Urinary bladder (tissue), 4 donors: Measurements from ENCODE around the gene ARHGAP28. TPM values are rescaled to one million over a fixed set of nuclear protein-coding genes. Genes with fewer than 3 reads are reported as not detected.
"Not testable (repeated sequence)": the region's sequence is repeated elsewhere in the genome, so short reads cannot be mapped to it uniquely, and the experiment has no call there.

Experiments used
- DNase-seq: peaks from one replicate; pipeline ENCODE4 v3.0.0-alpha.2; 2015; ENCODE audit errors: extremely low spot score
- H3K27ac ChIP-seq: one replicate; pipeline ENCODE4 v1.5.1; 2013; ENCODE audit warnings: low read depth, mild to moderate bottlenecking, moderate library complexity
- H3K36me3 ChIP-seq: one replicate; pipeline ENCODE4 v1.6.1; 2013; ENCODE audit warnings: mild to moderate bottlenecking, moderate library complexity; ENCODE audit not compliant: insufficient read depth
- H3K4me1 ChIP-seq: one replicate; pipeline ENCODE4 v1.6.1; 2013; ENCODE audit warnings: mild to moderate bottlenecking, moderate library complexity; ENCODE audit not compliant: insufficient read depth
- H3K4me3 ChIP-seq: one replicate; pipeline ENCODE4 v1.5.1; 2013; ENCODE audit warnings: low read depth, low read length
- WGBS: extraction: QIAGEN DNeasy Blood & Tissue Kit; methylation state at CpG from one replicate; pipeline ENCODE4 v1.1.7; 2013; 5-methylcytosine and 5-hydroxymethylcytosine counted together
- polyA plus RNA-seq: library from polyadenylated mRNA; stranded (reverse); fragments of 200-250 nt; gene quantifications from one replicate; pipeline ENCODE4 v1.2.3, GENCODE V29; 2013
- total RNA-seq: library from RNA; depleted of rRNA; stranded (reverse); fragments of >200 nt; gene quantifications from one replicate; pipeline ENCODE4 v1.2.3, GENCODE V29; 2014
- donor health status: healthy with polysubstance abuse.
- donor health status: healthy.

ARHGAP28 gene
- total and polyA plus RNA-seq, 2 donors, result 9.1 to 84.0 TPM

DNA sequence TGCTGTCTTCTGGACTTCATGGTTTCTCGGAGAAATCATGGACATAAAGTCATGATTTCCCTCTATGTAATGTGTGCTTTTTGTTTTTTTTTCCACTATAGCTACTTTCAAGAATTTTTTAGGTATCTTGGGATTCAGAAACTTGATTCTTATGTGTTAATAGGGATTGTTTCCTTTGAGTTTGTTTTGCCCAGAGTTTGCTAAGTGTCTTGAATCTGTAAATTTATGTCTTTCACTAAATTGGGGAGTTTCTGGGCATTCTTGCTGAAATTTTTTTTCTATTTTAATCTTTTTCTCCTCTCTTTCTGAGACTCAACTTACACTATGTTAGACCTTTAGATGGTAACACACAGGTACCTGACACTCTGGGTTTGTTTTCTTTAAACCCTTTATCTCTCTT lies 205.3 kb downstream of the ARHGAP28 start:
- Histone ChIP-seq H3K27ac (no peak overlapping the region), H3K36me3 (no peaks in the 10 kb centered on the region), H3K4me1 (no peaks in the 10 kb centered on the region), H3K4me3 (no peak overlapping the region)
- WGBS, result 99% methylated on average over 1 of the region's 1 CpG
- no peak for DNase-seq

DNA sequence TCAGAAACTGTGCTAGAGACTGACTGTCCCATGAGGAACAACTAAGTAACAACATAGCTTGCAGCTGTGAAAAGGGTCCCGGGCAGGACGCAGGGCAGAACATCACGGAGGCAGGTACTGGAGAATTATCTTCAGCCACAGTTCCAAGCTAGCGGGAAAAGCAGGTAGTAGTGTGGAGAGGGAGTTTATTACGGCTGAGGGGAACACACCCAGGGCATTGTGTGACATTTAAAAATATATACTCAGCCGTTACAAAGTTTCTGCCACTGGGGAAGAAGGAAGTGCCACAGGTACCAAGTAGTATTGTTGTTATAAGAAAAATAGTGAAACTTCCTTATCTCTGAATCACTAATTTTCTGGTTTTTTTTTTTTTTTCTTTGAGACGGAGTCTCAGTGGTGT lies 208.5 kb downstream of the ARHGAP28 start:
- no peak overlapping the region for H3K27ac ChIP-seq
- WGBS, result 65% methylated on average over 7 of the region's 7 CpGs
- DNase-seq, result no peak
- no peaks in the 10 kb centered on the region for H3K36me3 ChIP-seq
- H3K4me1 ChIP-seq, result no peaks in the 10 kb centered on the region
- H3K4me3 ChIP-seq, result no peak overlapping the region

DNA sequence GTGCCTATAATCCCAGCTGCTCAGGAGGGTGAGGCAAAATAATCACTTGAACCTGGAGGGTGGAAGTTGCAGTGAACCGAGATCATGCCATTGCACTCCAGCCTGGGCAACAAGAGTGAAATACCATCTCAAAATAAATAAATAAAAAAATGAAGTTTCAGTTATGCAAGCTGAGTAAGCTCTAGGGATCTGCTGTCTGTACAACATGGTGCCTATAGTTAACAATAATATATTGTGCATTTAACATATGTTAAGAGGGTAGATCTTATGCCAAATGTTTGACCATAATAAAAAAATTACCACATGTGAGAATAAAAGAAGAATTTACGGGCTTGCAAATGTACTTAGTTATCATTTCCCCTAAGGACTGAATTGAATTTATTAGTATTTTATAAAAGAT lies 208.9 kb downstream of the ARHGAP28 start:
- DNase-seq, H3K4me1 ChIP-seq, H3K36me3 ChIP-seq, H3K27ac ChIP-seq, H3K4me3 ChIP-seq: not testable (repeated sequence)
- 76% methylated on average over 2 of the region's 2 CpGs for whole genome bisulfite sequencing

DNA sequence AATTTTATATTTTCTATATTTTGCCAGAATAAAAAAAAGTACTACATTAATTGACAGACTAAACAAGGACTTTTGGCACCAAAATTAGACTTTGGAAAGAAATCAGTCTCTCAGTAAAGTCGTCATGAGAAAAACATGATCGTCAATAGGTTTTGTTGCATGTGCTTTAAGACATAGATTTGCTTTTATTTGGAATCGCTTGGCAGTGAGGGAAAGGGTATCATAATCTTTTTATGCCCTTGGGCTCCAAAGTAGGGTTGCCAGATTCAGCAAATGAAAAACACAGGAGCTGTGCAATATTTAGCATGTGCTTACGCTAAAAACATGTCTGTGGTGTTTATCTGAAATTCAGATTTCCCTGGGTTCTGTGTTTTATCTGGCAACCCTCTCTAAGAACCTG lies 210.5 kb downstream of the ARHGAP28 start:
- no peak for DNase-seq
- no peaks in the 10 kb centered on the region for H3K36me3 ChIP-seq
- 89% methylated on average over 4 of the region's 4 CpGs for WGBS

DNA sequence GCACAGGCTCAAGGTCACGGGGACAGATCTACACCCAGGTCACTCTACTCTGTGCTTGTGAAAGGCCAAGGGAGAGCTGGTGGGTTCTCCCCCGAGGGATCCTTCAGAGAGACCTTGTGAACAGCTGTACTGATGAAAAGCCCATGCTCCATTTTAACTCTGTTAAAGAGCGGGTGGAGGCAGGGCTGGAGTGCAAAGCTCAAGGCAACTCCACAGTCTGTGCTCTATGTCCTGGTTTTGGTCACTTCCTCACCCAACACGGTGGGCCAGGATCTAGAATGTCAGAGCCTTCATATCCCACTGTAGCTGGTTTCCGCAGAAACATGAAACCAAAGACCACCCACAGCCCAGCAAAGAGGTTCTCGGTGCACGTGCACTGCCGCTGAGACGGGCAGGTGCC lies 210.9 kb downstream of the ARHGAP28 start:
- H3K36me3 ChIP-seq, result no peaks in the 10 kb centered on the region
- WGBS, result 79% methylated on average over 9 of the region's 9 CpGs
- H3K4me1 ChIP-seq, result no peaks in the 10 kb centered on the region

More for the DNA sequence above, 210.5 kb downstream of the ARHGAP28 start:
- Histone ChIP-seq H3K27ac (no peak overlapping the region), H3K4me3 (no peak overlapping the region), H3K4me1 (no peaks in the 10 kb centered on the region)

DNA sequence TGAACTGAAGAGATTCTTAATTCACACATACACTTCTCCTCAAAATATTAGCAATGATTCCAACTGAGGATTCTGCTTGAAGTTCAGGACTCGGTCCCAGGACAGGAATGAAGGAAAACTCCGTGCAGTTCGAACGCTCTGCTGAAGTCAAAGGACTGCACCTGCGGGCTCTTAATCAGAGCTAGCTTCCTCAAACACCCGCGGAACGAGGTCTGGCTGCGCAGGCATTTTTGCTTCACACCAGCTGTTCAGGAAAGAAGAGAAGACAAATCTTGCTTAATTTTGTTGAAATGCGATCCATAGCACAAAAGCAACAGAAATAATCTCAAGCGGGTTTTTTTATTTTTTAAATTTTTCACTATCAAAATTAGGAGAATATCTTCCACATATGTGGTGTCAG lies 212.5 kb downstream of the ARHGAP28 start:
- H3K4me3 ChIP-seq, result no peak overlapping the region
- WGBS, result 64% methylated on average over 11 of the region's 11 CpGs
- no peak overlapping the region for H3K27ac ChIP-seq
- DNase-seq, result no peak
- H3K36me3 ChIP-seq, result no peaks in the 10 kb centered on the region
- H3K4me1 ChIP-seq, result no peaks in the 10 kb centered on the region

More for the DNA sequence above, 210.9 kb downstream of the ARHGAP28 start:
- no peak overlapping the region for H3K27ac ChIP-seq
- no peak for DNase-seq
- H3K4me3 ChIP-seq, result no peak overlapping the region

DNA sequence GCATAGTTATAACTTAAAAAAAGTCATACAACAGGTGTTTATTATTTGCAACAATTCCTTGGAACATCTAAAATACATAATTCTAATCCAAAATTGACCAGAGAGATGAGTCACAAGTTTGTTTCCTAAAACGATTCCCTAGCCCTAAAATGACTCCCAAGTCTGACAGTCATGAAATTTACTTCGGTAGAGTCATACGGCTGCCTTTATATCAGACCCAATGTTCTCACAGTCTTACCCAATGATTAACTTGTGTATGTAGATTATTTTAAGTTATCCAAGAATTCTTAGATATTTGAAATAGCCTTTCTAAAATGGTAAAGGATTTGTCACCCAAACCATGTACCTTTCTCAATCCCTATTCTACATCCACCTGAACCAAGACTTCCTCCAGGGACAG lies 213.2 kb downstream of the ARHGAP28 start:
- 85% methylated on average over 3 of the region's 3 CpGs for WGBS
- Histone ChIP-seq H3K4me1 (no peaks in the 10 kb centered on the region), H3K36me3 (no peaks in the 10 kb centered on the region), H3K27ac (no peak overlapping the region), H3K4me3 (no peak overlapping the region)
- no peak for DNase-seq

DNA sequence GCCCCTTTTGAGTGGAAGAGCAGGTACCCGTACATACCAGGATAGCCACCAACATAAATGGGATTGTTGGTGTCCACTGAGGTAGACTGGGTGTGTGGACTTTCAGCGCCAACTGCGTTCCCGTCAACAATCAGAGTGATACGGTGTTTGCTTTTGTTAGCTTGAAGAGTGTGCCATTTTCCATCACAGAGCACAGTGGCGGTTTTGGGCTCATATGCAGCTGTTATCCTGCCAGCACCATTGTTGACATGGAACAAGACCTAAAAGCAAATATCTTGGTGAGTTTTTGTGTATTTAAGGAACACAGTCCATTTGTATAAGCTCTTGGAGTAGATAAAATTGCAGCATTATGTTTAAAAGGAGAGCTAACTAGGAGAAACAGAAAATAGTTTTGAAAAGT lies 213.6 kb downstream of the ARHGAP28 start:
- 96% methylated on average over 6 of the region's 6 CpGs for WGBS
- no peak for DNase-seq
- Histone ChIP-seq H3K36me3 (no peaks in the 10 kb centered on the region), H3K4me3 (no peak overlapping the region), H3K27ac (no peak overlapping the region), H3K4me1 (peaks cover 2% of the 10 kb centered on the region)

DNA sequence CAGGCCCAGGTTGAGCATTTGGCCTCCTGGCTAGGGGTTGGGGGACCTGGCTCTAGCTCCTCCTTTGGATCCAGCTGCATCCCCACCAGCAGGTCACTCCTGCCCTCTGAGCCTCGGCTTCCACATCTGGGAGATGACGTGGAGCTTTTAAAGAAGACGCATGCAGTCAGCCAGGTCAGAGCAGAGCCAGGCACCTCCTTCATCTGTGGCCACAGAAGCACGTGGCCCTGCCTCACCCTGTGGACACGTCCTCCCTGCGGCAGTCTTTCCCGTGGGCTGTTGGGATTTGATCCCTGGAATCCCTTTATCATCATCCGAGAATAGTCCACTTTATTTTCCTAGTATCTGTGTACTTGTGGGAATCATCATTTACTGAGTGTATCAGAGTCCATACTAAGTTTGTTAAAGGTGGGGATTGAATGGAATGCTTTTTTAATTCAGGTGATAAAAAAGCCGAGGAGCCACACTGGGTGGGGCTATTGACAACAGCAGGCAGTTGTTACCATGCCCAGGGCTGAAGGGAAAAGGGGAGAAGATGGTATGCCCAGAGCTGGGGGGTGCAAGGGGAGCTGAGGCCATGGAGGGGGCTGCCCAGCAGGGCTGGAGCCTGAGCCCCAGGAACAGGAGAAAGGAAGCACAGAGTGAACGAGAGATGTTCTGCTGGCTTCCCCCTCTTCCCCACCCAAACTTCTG lies 218.0 kb downstream of the ARHGAP28 start:
- no peak overlapping the region for H3K27ac ChIP-seq
- no peak overlapping the region for H3K4me3 ChIP-seq
- DNase-seq, result no peak
- peaks cover 2% of the 10 kb centered on the region for H3K4me1 ChIP-seq
- 72% methylated on average over 10 of the region's 10 CpGs for WGBS
- no peaks in the 10 kb centered on the region for H3K36me3 ChIP-seq

DNA sequence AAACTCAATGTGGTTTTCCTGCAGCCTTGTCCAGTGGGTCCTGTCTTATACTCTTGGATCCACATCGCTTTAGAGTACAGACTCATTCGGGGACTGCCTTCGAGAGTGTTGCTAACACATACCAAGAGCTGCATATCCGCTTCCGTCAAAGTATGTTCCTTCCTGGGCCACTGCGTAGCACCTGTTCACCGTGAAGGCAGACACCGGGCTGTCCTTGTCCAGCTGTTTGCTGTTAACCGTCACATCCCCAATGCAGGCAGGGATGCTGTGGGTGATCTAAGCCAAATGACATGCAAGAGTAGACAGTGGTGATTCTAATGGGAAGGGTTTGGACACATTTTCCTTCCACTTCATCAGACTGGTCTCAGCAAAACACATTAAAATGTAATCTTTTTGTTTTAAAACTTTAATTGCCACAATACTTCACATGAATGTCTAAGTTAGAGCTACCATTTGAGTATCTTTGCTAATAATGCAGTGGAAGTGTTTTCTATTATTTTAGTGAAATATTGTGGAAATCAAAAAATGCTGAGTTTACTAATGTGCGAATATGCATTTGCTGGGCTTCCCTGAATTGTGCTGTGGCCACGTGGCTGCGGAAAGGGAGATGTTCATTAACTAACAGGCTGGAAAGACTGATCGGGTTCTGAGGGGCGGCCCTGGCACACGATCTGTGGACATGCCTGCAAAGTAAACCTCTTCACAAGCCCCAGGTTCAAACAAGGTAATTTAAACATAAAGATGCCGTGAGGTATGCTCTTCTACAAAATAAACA lies 219.0 kb downstream of the ARHGAP28 start:
- H3K4me1 ChIP-seq, result peaks cover 2% of the 10 kb centered on the region
- H3K27ac ChIP-seq, result no peak overlapping the region
- WGBS, result 74% methylated on average over 16 of the region's 16 CpGs
- H3K36me3 ChIP-seq, result no peaks in the 10 kb centered on the region
- no peak for DNase-seq
- H3K4me3 ChIP-seq, result no peak overlapping the region

DNA sequence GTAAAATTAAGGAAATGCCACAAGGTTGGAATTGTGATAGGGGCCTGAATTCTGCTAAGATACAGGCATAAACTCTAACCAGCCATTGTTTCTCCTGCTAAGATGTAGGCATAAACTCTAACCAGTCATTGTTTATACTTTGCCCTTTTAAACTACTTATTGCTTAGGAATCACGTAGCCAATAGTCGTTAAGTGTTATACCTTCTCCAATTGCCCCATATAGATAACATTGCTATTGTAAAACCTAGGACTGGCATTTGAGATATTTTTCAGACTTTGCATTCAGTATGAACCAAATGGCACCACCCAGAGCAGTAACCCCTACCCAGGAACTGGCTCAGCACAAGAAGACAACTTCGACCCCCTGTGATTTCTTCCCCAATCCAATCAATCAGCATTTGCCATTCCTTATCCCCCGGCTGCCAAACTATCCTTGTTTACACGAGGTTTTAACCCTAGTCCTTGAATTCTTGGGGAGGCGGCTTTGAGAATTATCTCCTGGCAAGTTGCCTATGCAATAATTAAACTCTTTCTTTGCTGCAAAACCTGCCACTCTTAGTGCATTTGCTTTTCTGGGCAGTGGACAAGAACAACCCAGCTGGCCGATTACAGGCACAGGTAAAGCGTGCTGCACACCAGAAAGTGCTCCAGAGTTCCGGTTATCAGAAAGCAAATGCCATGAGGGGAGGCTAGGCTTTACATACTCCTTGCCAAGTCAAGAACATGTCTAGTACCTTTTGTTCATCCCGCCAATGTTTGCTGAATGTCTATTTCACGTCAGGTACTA lies 220.5 kb downstream of the ARHGAP28 start:
- Histone ChIP-seq H3K27ac (no peak overlapping the region), H3K4me3 (no peak overlapping the region), H3K36me3 (no peaks in the 10 kb centered on the region), H3K4me1 (peaks cover 2% of the 10 kb centered on the region)
- 69% methylated on average over 11 of the region's 11 CpGs for WGBS
- no peak for DNase-seq

DNA sequence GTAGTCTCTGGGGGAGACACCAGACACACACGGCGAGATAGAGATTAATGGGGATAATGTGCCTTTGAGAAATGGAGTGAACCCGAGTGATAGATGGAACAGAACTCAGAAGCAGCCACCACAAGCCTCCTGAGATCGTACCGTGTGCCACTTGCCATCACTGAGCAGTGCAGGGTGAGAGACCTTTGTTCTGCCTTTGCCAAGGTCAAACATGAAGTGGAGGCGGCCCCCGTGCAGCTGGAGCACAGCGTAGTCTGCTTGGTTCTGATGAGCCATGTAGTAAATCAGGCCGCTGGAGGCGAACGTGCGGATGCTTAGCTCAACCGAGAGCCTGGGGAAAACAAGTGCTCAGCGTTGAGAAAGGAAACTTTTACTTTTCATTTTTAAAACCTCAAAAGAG lies 221.1 kb downstream of the ARHGAP28 start:
- no peak overlapping the region for H3K4me3 ChIP-seq
- WGBS, result 90% methylated on average over 14 of the region's 14 CpGs
- DNase-seq, result no peak
- no peak overlapping the region for H3K27ac ChIP-seq
- H3K4me1 ChIP-seq, result peaks cover 2% of the 10 kb centered on the region
- H3K36me3 ChIP-seq, result no peaks in the 10 kb centered on the region

DNA sequence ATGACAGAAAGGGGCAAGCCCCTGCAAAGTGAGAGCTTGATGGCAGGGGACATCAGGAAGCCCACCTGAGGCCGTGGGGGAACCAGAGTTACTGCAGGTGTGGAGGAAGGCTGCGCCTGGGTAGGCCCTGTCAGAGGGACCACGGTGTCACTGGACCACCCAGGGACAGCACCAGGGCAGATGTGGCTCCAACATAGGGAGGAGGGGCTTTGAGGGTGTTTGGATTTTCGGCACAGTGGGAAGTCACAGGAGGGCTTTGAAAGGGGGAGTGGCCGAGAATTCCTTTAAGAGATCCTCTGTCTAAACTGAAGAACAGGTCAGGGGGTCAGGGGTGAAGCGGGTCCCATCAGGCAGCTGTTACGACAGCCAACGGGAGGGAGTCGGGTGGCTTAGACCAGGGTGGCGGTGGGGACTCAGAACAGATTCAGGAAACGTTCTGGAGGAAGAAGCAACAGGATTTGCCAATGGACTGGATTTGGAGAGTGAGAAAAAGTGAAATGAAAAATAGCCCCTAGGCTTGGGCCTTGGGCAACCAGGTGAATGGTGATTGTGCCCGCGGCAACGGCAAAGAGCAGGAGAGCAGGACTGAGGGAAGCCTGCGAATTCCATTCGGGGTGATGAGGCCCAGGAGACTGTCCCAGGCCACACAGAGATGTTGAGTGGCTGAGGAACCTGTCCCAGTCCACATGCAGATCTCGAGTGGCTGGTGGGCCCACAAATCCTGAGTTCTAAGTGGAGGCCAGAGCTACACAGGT lies 222.0 kb downstream of the ARHGAP28 start:
- peaks cover 2% of the 10 kb centered on the region for H3K4me1 ChIP-seq
- WGBS, result 84% methylated on average over 17 of the region's 17 CpGs
- no peak overlapping the region for H3K4me3 ChIP-seq
- no peaks in the 10 kb centered on the region for H3K36me3 ChIP-seq
- no peak overlapping the region for H3K27ac ChIP-seq
- no peak for DNase-seq
